Measurements from ENCODE around the gene FSTL5. TPM values are rescaled to one million over a fixed set of nuclear protein-coding genes. Genes with fewer than 3 reads are reported as not detected.

Gene FSTL5
- total and polyA plus RNA-seq, 8 donors: 0.08 to 1.9 (median 0.16) TPM

- TF ChIP-seq CTCF (IDR thresholded peaks at IDR 0.05): no peak
- Histone ChIP-seq H3K4me3 (no peak overlapping the region), H3K27me3 (no peaks in the 10 kb centered on the region), H3K36me3 (no peaks in the 10 kb centered on the region), H3K27ac (no peak overlapping the region), H3K9me3 (no peaks in the 10 kb centered on the region), H3K4me1 (no peaks in the 10 kb centered on the region)
- FAIRE-seq (no peak), DNase-seq (no peak), ATAC-seq (no peak)
- intact Hi-C loops (cut with DNase I): no loop called here
Observed at GRCh38 chr4:161892951-161893350, 270.8 kb downstream of the FSTL5 start.

GRCh38 chr4:161883157-161883556 is 280.6 kb downstream of the FSTL5 start:
- WGBS, 2 donors: 22 to 31% methylated on average over 4 of the region's 4 CpGs
- Histone ChIP-seq H3K27ac (no peak overlapping the region), H3K36me3 (no peaks in the 10 kb centered on the region), H3K27me3 (no peaks in the 10 kb centered on the region), H3K9me3 (no peaks in the 10 kb centered on the region), H3K4me1 (no peaks in the 10 kb centered on the region), H3K4me3 (no peak overlapping the region)
- no peak for TF ChIP-seq CTCF (IDR thresholded peaks at IDR 0.05)
- DNase-seq: no peak
- no peak for ATAC-seq
- FAIRE-seq: no peak
- intact Hi-C loops (cut with DNase I): no loop called here

GRCh38 chr4:161881370-161881769 is 282.4 kb downstream of the FSTL5 start:
- FAIRE-seq (no peak), ATAC-seq (no peak)
- intact Hi-C loops (cut with DNase I): no loop called here

GRCh38 chr4:161869511-161869910 is 294.3 kb downstream of the FSTL5 start:
- Histone ChIP-seq H3K36me3 (no peaks in the 10 kb centered on the region), H3K9me3 (no peaks in the 10 kb centered on the region), H3K4me1 (no peaks in the 10 kb centered on the region), H3K27ac (no peak overlapping the region), H3K27me3 (peaks cover 0 to 5% (median 0%) of the 10 kb centered on the region in 4 donors), H3K4me3 (no peak overlapping the region)
- intact Hi-C loops (cut with DNase I): no loop called here
- TF ChIP-seq CTCF (IDR thresholded peaks at IDR 0.05): no peak
- ATAC-seq (no peak), DNase-seq (no peak), FAIRE-seq (no peak)
- WGBS, 2 donors: 47 to 55% methylated on average over 2 of the region's 2 CpGs

More at GRCh38 chr4:161881370-161881769, 282.4 kb downstream of the FSTL5 start:
- Histone ChIP-seq H3K27ac (no peak overlapping the region), H3K27me3 (no peaks in the 10 kb centered on the region), H3K36me3 (no peaks in the 10 kb centered on the region), H3K4me1 (no peaks in the 10 kb centered on the region), H3K4me3 (no peak overlapping the region), H3K9me3 (no peaks in the 10 kb centered on the region)
- 72 to 75% methylated on average over 4 of the region's 4 CpGs for WGBS, 2 donors
- DNase-seq: no peak
- no peak for TF ChIP-seq CTCF (IDR thresholded peaks at IDR 0.05)

- DNase-seq (no peak), ATAC-seq (no peak), FAIRE-seq (no peak)
- H3K27me3 ChIP-seq: no peaks in the 10 kb centered on the region
- no peak overlapping the region for H3K4me3 ChIP-seq
- TF ChIP-seq CTCF (IDR thresholded peaks at IDR 0.05): no peak
- 53 to 68% methylated on average over 1 of the region's 1 CpG for WGBS, 2 donors
- no peaks in the 10 kb centered on the region for H3K4me1 ChIP-seq
- H3K9me3 ChIP-seq: no peaks in the 10 kb centered on the region
- no peak overlapping the region for H3K27ac ChIP-seq
- intact Hi-C loops (cut with DNase I): no loop called here
- no peaks in the 10 kb centered on the region for H3K36me3 ChIP-seq
Observed at GRCh38 chr4:161856711-161857326, 307.0 kb downstream of the FSTL5 start.
